Putamen (tissue), 1 donor: Measurements from ENCODE around the gene C16orf96.

Source experiments
- DNase-seq: peaks from one replicate; pipeline ENCODE4 v3.0.0-alpha.2; 2016; ENCODE audit warnings: low spot score

The C16orf96 gene

GRCh38 chr16:4616047-4616811 is 60.1 kb downstream of the C16orf96 start:
- peak; percentile 100 for DNase-seq

- no peak for DNase-seq
Measured at GRCh38 chr16:4617880-4618279, 61.7 kb downstream of the C16orf96 start.

- DNase-seq, result no peak
Measured at GRCh38 chr16:4618645-4619418, 62.7 kb downstream of the C16orf96 start.

GRCh38 chr16:4623593-4623992 is 67.5 kb downstream of the C16orf96 start:
- DNase-seq, result no peak

GRCh38 chr16:4624015-4624826 is 68.1 kb downstream of the C16orf96 start, which contains the start of gene MGRN1:
Gene MGRN1, plus strand, starts transcription at chr16:4624826. Its CDS starts 135 bp downstream, at chr16:4624961.
- peak; percentile 97 for DNase-seq

- DNase-seq, result no peak
Measured at GRCh38 chr16:4624827-4625559, 68.9 kb downstream of the C16orf96 start.

- DNase-seq, result no peak
Measured at GRCh38 chr16:4625560-4626159, 69.5 kb downstream of the C16orf96 start.

GRCh38 chr16:4626396-4626795 is 70.3 kb downstream of the C16orf96 start:
- no peak for DNase-seq

- no peak for DNase-seq
Measured at GRCh38 chr16:4628283-4628682, 72.1 kb downstream of the C16orf96 start.

- no peak for DNase-seq
Measured at GRCh38 chr16:4631444-4631843, 75.3 kb downstream of the C16orf96 start.

- DNase-seq, result no peak
Measured at GRCh38 chr16:4633910-4634635, 77.9 kb downstream of the C16orf96 start.

GRCh38 chr16:4634768-4635167 is 78.6 kb downstream of the C16orf96 start:
- DNase-seq, result no peak

- DNase-seq, result no peak
Measured at GRCh38 chr16:4636196-4636595, 80.1 kb downstream of the C16orf96 start.

- no peak for DNase-seq
Measured at GRCh38 chr16:4637501-4638166, 81.5 kb downstream of the C16orf96 start.

GRCh38 chr16:4639899-4640509 is 83.9 kb downstream of the C16orf96 start:
- no peak for DNase-seq

GRCh38 chr16:4640572-4641305 is 84.6 kb downstream of the C16orf96 start:
- DNase-seq, result no peak

- no peak for DNase-seq
Measured at GRCh38 chr16:4641306-4641687, 85.2 kb downstream of the C16orf96 start.

- DNase-seq, result no peak
Measured at GRCh38 chr16:4641895-4642294, 85.8 kb downstream of the C16orf96 start.
